KOPT-K1 (cell line): ENCODE measurements around the gene ALKBH5.

Source experiments
- H3K27ac ChIP-seq: fragments of 200-600 bp; sonication (generic); 2 replicates; pipeline ENCODE4 v1.5.1; 2016; ENCODE audit warnings: antibody characterized with exemption, mild to moderate bottlenecking, low read depth, low read length; ENCODE audit not compliant: poor library complexity, severe bottlenecking
- H3K36me3 ChIP-seq: fragments of 200-600 bp; sonication (generic); 2 replicates; pipeline ENCODE4 v1.5.1; 2017; ENCODE audit warnings: antibody characterized with exemption, mild to moderate bottlenecking, low read length, moderate library complexity; ENCODE audit not compliant: insufficient read depth
- H3K9me3 ChIP-seq: fragments of 200-600 bp; sonication (generic); 2 replicates; pipeline ENCODE4 v1.5.1; 2017; ENCODE audit warnings: antibody characterized with exemption, low read length, mild to moderate bottlenecking; ENCODE audit not compliant: insufficient read depth, poor library complexity, severe bottlenecking

ALKBH5 gene

DNA sequence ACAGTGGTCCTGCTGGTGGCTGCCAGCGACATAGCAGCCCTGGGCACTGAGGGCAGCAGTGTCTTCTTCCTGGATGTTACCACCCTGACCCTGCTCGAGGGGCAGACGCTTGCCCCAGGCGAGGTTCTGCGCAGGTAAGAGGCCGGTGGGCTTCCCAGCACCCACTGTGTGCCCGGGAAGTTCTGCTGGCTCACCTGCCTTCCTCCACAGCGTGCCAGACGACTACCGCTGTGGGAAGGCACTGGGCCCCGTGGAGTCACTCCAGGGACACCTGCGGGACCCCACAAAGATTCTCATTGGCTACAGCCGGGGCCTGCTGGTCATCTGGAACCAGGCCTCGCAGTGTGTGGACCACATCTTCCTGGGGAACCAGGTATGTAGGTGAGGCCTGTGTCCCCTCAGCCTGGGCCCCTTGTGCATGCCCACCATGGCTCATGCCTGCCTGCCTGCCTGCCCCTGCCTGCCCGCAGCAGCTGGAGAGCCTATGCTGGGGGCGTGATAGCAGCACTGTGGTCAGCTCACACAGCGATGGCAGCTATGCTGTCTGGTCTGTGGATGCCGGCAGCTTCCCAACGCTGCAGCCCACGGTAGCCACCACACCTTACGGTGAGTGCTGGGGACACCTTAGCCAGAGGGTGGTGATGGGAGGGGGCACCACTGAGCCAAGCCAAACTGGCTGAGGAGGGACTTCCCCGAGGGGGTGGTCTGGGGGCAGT, 50.3 kb downstream of the ALKBH5 start:
- Histone ChIP-seq H3K9me3 (no peaks in the 10 kb centered on the region), H3K36me3 (peaks cover 41% of the 10 kb centered on the region)

DNA sequence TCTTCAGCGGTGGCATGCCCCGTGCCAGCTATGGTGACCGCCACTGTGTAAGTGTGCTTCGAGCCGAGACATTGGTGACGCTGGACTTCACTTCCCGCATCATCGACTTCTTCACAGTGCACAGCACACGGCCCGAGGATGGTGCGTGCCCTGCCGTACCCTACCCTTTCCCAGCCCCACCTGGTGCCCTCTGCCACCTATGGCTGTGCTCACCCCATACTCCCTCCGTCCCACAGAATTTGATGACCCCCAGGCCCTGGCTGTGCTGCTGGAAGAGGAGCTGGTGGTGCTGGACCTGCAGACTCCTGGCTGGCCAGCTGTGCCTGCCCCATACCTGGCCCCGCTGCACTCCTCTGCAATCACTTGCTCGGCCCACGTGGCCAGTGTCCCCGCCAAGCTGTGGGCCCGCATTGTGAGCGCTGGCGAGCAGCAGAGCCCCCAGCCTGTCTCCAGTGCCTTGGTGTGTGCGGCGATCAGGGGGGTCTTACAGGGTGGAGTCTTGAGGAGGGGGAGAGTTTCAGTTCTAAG, 51.3 kb downstream of the ALKBH5 start:
- Histone ChIP-seq H3K36me3 (peaks cover 41% of the 10 kb centered on the region), H3K9me3 (no peaks in the 10 kb centered on the region), H3K27ac (no peak overlapping the region)

More for the DNA sequence above, 50.3 kb downstream of the ALKBH5 start:
- no peak overlapping the region for H3K27ac ChIP-seq

GRCh38 chr17:18235743-18236256, 52.2 kb downstream of the ALKBH5 start:
- H3K36me3 ChIP-seq: peaks cover 41% of the 10 kb centered on the region
- no peaks in the 10 kb centered on the region for H3K9me3 ChIP-seq
- no peak overlapping the region for H3K27ac ChIP-seq

GRCh38 chr17:18236494-18236893, 52.9 kb downstream of the ALKBH5 start:
- Histone ChIP-seq H3K36me3 (peaks cover 45% of the 10 kb centered on the region), H3K9me3 (no peaks in the 10 kb centered on the region), H3K27ac (no peak overlapping the region)

DNA sequence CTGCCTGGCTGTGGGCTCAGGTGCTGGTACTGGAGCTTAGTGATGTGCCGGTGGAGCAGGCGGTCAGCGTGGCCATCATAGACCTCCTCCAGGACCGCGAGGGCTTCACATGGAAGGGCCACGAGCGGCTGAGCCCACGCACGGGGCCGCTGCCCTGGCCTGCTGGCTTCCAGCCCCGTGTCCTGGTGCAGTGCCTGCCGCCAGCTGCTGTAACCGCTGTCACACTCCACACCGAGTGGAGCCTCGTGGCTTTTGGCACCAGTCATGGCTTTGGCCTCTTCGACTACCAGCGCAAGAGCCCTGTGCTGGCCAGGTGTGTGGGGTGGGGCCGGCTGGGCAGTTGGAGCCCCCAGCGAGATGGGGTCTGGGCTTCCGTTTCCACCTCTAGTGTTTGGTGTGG, 53.8 kb downstream of the ALKBH5 start:
- Histone ChIP-seq H3K36me3 (peaks cover 54% of the 10 kb centered on the region), H3K9me3 (no peaks in the 10 kb centered on the region), H3K27ac (no peak overlapping the region)

- Histone ChIP-seq H3K9me3 (no peaks in the 10 kb centered on the region), H3K27ac (no peak overlapping the region), H3K36me3 (peaks cover 56% of the 10 kb centered on the region)
Measured at GRCh38 chr17:18238299-18238698, 54.7 kb downstream of the ALKBH5 start.

GRCh38 chr17:18240449-18240848, 56.8 kb downstream of the ALKBH5 start:
- no peaks in the 10 kb centered on the region for H3K9me3 ChIP-seq
- peaks cover 51% of the 10 kb centered on the region for H3K36me3 ChIP-seq
- no peak overlapping the region for H3K27ac ChIP-seq

DNA sequence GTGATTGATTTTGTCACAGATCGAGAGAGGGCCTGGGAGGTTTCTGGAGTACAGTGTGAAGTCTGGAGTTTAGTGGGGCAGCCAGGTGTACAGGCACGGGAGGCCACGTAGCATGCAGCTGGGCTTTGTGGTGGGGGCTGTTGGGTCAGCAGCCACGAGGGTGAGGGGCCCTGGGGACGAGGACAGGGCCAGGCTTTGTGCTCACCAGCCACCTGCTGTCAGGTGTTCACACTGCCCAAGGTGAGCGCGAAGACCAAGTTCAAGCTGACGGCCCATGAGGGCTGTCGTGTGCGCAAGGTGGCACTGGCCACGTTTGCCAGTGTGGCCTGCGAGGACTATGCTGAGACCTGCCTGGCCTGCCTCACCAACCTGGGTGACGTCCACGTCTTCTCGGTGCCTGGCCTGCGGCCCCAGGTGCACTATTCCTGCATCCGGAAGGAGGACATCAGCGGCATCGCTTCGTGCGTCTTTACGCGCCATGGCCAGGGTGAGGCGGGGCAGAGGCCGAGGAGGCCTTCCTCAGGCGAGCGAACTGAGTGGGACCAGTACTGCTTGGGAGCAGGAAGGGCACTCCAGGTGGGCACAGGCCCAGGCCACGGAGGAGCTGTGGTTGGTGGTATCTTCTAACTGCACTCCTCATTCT, 57.7 kb downstream of the ALKBH5 start:
- Histone ChIP-seq H3K27ac (no peak overlapping the region), H3K9me3 (no peaks in the 10 kb centered on the region), H3K36me3 (peaks cover 51% of the 10 kb centered on the region)

DNA sequence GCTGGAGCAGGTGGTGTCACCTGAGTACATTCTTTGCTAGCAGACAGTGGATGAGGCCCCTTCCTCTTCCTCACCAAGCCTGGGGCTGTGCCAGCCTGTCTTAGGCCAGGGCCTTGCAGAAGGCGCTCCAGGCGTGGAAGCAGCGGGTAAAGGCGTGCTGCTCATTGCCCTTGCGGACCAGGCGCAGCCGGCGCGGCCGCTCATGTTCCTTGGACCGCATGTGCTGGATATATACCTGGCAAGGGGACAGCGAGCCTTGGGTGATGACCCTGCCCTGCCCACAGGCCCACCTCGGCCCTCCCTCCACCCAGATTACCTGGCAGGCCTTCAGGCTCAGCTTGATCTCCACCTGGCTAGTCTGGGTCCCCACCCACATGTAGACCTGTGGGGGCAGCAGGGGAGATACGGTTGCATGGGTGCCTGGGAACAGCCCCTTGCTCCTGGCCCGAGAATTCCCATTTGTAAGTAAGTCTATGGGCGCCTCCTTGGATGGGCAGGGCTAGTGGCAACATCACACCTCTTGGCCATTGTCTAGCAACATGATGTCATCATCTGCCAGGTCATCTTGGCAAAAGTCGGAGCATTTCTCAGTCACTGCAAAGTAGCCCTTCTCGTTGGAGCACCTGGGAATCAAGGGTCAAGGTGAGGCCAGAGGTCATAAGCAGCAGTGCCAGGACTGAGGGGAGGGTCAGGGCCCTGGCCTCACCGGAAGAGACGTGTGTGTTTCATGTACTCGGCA, 61.6 kb downstream of the ALKBH5 start:
- Histone ChIP-seq H3K9me3 (no peaks in the 10 kb centered on the region), H3K36me3 (peaks cover 73% of the 10 kb centered on the region), H3K27ac (no peak overlapping the region)

DNA sequence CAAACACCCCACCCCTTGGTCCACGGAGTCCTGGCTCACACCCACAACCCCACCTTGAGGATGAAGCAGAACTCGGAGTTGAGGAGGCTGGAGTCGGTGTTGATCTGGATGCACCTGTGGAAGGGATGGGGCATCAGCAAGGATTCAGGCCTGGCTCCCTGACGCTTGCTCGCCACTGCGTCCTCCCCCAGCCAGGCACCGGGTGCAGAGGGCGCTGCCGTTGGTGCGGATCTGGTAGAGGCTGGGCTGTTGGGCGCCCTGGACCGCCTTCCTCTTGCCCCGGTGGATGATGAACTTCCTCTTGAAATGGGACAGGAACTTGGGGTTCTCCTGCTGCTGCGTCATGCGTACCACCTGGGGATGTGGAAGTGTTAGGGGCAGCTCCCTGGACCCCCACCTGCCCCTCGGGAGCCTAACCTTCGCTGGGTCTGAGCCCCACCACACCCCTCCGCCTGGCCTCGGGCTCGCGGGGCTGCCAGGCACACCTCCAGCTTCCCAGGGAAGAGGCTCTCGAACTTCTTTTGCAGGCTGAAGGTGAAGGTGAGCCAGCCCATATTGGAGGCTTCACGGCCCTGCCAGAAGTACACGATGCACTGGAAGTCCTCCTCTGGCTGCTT, 62.6 kb downstream of the ALKBH5 start:
- no peak overlapping the region for H3K27ac ChIP-seq
- H3K36me3 ChIP-seq: peaks cover 83% of the 10 kb centered on the region
- H3K9me3 ChIP-seq: no peaks in the 10 kb centered on the region

- H3K36me3 ChIP-seq: peaks cover 83% of the 10 kb centered on the region
- H3K27ac ChIP-seq: no peak overlapping the region
- H3K9me3 ChIP-seq: no peaks in the 10 kb centered on the region
Measured at GRCh38 chr17:18246880-18247612, 63.4 kb downstream of the ALKBH5 start.

DNA sequence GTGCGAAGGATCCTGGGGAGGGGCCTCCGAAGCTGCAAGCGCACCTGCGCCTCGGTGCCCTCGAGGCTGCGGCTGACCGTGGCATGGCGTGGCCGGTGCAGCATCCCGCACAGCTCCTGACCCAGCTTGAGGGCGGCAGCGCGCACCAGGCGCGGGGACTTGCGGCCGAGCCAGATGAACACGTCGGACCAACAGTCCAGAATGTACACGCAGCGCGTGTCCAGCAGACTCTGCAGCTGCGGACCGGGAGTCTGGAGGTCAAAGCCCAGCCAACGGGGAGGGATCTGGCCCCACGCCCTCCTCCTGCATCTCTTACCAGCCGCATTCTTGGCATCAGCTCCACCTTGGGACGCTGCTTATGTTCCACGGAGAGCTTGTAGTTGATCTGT, 64.0 kb downstream of the ALKBH5 start:
- no peak overlapping the region for H3K27ac ChIP-seq
- no peaks in the 10 kb centered on the region for H3K9me3 ChIP-seq
- peaks cover 85% of the 10 kb centered on the region for H3K36me3 ChIP-seq

- Histone ChIP-seq H3K9me3 (no peaks in the 10 kb centered on the region), H3K36me3 (peaks cover 90% of the 10 kb centered on the region), H3K27ac (no peak overlapping the region)
Measured at GRCh38 chr17:18248300-18248731, 64.7 kb downstream of the ALKBH5 start.

DNA sequence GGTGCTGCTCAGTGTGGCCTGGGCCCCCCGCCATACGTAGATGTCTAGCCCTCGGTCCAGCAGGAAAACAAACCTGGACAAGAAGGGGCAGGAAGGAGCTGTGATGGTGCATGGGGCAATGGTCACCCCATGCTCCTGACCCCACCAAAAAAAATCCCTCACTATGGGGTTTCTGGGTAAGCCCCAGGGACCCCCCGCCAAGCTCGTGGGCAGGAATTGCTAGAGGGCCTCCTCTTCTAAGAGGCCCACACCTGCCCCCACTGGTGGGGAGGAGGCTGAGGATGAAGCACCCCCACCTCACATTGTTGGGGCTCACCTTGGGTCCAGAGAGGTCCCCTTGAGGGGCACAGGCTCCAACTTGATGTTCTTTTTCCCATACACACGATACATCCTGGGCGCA, 65.2 kb downstream of the ALKBH5 start:
- peaks cover 90% of the 10 kb centered on the region for H3K36me3 ChIP-seq
- no peak overlapping the region for H3K27ac ChIP-seq
- H3K9me3 ChIP-seq: no peaks in the 10 kb centered on the region
